ENCODE data around the gene ASIC4. TPM values are rescaled to one million over a fixed set of nuclear protein-coding genes. Genes with fewer than 3 reads are reported as not detected.

The ASIC4 gene
- total RNA-seq, 2 experiments from 2014 or later = 0.73 to 0.74 TPM

GRCh38 chr2:219521066-219521880, 7.0 kb downstream of the ASIC4 start:
- H3K9me3 ChIP-seq (ENCODE audit: low read length) = no peaks in the 10 kb centered on the region
- intact Hi-C loops (cut with micrococcal nuclease; ENCODE audit: unreplicated experiment) = no loop called here
- ChIA-PET CTCF (ENCODE audit: unreplicated experiment) (interaction anchor here (1.2 to 1.4 kb wide), 2 partner anchors 23 to 58 kb away, joined by 3 to 5 read pairs; partner anchors contain the start of gene GMPPA), POLR2A (interaction anchor here (1.0 to 1.3 kb wide), 2 partner anchors 22 to 134 kb away, joined by 3 to 4 read pairs; partner anchors contain the start of gene DNPEP)
- no peak for DNase-seq (ENCODE audit: low spot score)
- H2AFZ ChIP-seq (ENCODE audit: low read length) = no peak overlapping the region
- no peaks in the 10 kb centered on the region for H3K4me1 ChIP-seq (ENCODE audit: insufficient read depth, low read length, poor library complexity, severe bottlenecking)
- H3K36me3 ChIP-seq (ENCODE audit: insufficient read depth, low read length) = no peaks in the 10 kb centered on the region
- no peaks in the 10 kb centered on the region for H3K79me2 ChIP-seq (ENCODE audit: insufficient read depth, low read depth, low read length)
- no peaks in the 10 kb centered on the region for H4K20me1 ChIP-seq (ENCODE audit: insufficient read depth, low read length)
- no peak overlapping the region for H3K4me2 ChIP-seq (ENCODE audit: low read length)
- no peak for TF ChIP-seq EZH2phosphoT487 (IDR thresholded peaks at IDR 0.05; ENCODE audit: borderline replicate concordance, low read depth, low read length)
- TF ChIP-seq CTCF (conservative IDR thresholded peaks at IDR 0.05; ENCODE audit: low read length) = peak; percentile 64
- no peak overlapping the region for H3K27ac ChIP-seq (ENCODE audit: low read depth, low read length, poor library complexity, severe bottlenecking)
- no peak overlapping the region for H3K4me3 ChIP-seq (ENCODE audit: low read depth, low read length, poor library complexity, severe bottlenecking)
- BruUV-seq (replicated peaks) = no TSS peak
- H3K9me2 ChIP-seq (ENCODE audit: insufficient read depth, low read length) = no peaks in the 10 kb centered on the region

GRCh38 chr2:219522111-219523030, 8.1 kb downstream of the ASIC4 start:
- CTCF ChIA-PET (ENCODE audit: unreplicated experiment) = interaction anchor here (0.6 kb wide), 1 partner anchor 29 kb away, joined by 4 read pairs; no protein-coding TSS in a partner anchor
- Histone ChIP-seq H3K9me2 (ENCODE audit: insufficient read depth, low read length) (no peaks in the 10 kb centered on the region), H4K20me1 (ENCODE audit: insufficient read depth, low read length) (no peaks in the 10 kb centered on the region), H3K27ac (ENCODE audit: low read depth, low read length, poor library complexity, severe bottlenecking) (no peak overlapping the region), H3K4me2 (ENCODE audit: low read length) (no peak overlapping the region), H2AFZ (ENCODE audit: low read length) (no peak overlapping the region), H3K4me3 (ENCODE audit: low read depth, low read length, poor library complexity, severe bottlenecking) (no peak overlapping the region), H3K9me3 (ENCODE audit: low read length) (no peaks in the 10 kb centered on the region), H3K79me2 (ENCODE audit: insufficient read depth, low read depth, low read length) (no peaks in the 10 kb centered on the region), H3K36me3 (ENCODE audit: insufficient read depth, low read length) (no peaks in the 10 kb centered on the region), H3K4me1 (ENCODE audit: insufficient read depth, low read length, poor library complexity, severe bottlenecking) (no peaks in the 10 kb centered on the region)
- intact Hi-C loops (cut with micrococcal nuclease; ENCODE audit: unreplicated experiment) = no loop called here
- DNase-seq (ENCODE audit: low spot score) = no peak
- no peak for TF ChIP-seq CTCF (conservative IDR thresholded peaks at IDR 0.05; ENCODE audit: low read length)
- TF ChIP-seq EZH2phosphoT487 (IDR thresholded peaks at IDR 0.05; ENCODE audit: borderline replicate concordance, low read depth, low read length) = no peak
- POLR2A ChIA-PET = interaction anchor here (1.0 kb wide), 1 partner anchor 23 kb away, joined by 3 read pairs; no protein-coding TSS in a partner anchor
- no TSS peak for BruUV-seq (replicated peaks)

Measured in OCI-LY7 (cell line).